ENCODE data around the gene MED26.

GRCh38 chr19:16588824-16589577 lies 39.0 kb downstream of the MED26 start:
- no peak for TF ChIP-seq EZH2 (IDR thresholded peaks at IDR 0.05; ENCODE audit: insufficient read depth, poor library complexity, severe bottlenecking)
- TF ChIP-seq EZH2phosphoT487 (IDR thresholded peaks at IDR 0.05; ENCODE audit: insufficient read depth, low read depth) = no peak

All from GM23248 (cell line).